ENCODE data around the gene FBXO30.

DNA sequence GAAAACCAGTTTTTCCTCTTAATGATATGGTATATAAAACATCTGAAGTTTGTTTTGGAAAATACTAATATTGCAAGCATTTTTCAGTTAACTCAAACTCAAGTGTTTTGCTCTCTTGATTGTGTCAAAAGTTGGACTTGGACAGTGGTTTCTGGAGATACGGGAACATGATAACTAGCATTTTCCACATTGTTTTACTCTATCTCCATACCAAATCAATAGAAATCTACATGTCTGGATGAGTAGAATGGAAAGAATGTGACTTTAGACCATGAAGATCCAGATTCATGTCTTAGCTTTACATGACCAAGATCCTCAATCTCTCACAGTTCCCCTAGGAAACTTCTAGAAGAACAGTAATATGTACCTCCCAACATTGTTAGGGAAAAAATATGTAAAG, 22.2 kb upstream of the FBXO30 start:
- TF ChIP-seq, protein P1, sequence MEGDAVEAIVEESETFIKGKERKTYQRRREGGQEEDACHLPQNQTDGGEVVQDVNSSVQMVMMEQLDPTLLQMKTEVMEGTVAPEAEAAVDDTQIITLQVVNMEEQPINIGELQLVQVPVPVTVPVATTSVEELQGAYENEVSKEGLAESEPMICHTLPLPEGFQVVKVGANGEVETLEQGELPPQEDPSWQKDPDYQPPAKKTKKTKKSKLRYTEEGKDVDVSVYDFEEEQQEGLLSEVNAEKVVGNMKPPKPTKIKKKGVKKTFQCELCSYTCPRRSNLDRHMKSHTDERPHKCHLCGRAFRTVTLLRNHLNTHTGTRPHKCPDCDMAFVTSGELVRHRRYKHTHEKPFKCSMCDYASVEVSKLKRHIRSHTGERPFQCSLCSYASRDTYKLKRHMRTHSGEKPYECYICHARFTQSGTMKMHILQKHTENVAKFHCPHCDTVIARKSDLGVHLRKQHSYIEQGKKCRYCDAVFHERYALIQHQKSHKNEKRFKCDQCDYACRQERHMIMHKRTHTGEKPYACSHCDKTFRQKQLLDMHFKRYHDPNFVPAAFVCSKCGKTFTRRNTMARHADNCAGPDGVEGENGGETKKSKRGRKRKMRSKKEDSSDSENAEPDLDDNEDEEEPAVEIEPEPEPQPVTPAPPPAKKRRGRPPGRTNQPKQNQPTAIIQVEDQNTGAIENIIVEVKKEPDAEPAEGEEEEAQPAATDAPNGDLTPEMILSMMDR (IDR thresholded peaks at IDR 0.05) = no peak
- no peak for TF ChIP-seq POLR2A (IDR thresholded peaks at IDR 0.05)

Measured in lower leg skin (tissue), 3 donors.